Smooth muscle cell of the coronary artery (primary cell): ENCODE results near the gene TUBB4A. TPM values are rescaled to one million over a fixed set of nuclear protein-coding genes. Genes with fewer than 3 reads are reported as not detected.

Experiments used
- total RNA-seq: library from RNA; depleted of rRNA; stranded (reverse); fragments of >200 nt; gene quantifications from 2 replicates; pipeline ENCODE4 v1.2.3, GENCODE V29; 2014; ENCODE audit warnings: low replicate concordance

Gene TUBB4A
- total RNA-seq, result not detected in 2 replicates

GRCh38 chr19:6501740-6502648, at the start of gene TUBB4A:
TSS of gene TUBB4A (minus strand) at chr19:6502309. CDS start at chr19:6502212, 97 bp downstream.

GRCh38 chr19:6530386-6531162, 28.5 kb upstream of the TUBB4A start, which contains the start of gene TNFSF9:
TSS of gene TNFSF9 (plus strand) at chr19:6531026. CDS start at chr19:6531037, 11 bp downstream.

GRCh38 chr19:6481541-6482342, 20.4 kb downstream of the TUBB4A start, which contains the start of gene DENND1C:
TSS of gene DENND1C (minus strand) at chr19:6481787. CDS start at chr19:6481695, 92 bp downstream.

GRCh38 chr19:6464070-6464873, 37.8 kb downstream of the TUBB4A start, which contains the start of gene CRB3:
TSS of gene CRB3 (plus strand) at chr19:6464271. CDS start at chr19:6464702, 431 bp downstream.

GRCh38 chr19:6459262-6460098, 42.6 kb downstream of the TUBB4A start, which contains the start of gene SLC25A23:
TSS of gene SLC25A23 (minus strand) at chr19:6459792. CDS start at chr19:6459628, 164 bp downstream.

Other genes with a start within 250 kb of the TUBB4A start
- gene MLLT1, start 222.3 kb downstream of the TUBB4A start, total RNA-seq, result 2.3 and 8.2 TPM in 2 replicates
- gene ACER1, start 168.7 kb downstream of the TUBB4A start, total RNA-seq, result not detected in 2 replicates
- gene CLPP, start 140.8 kb downstream of the TUBB4A start, total RNA-seq, result 59.2 and 66.5 TPM in 2 replicates
- 9.6 and 38.3 TPM in 2 replicates for gene ALKBH7, start 129.5 kb downstream of the TUBB4A start, total RNA-seq
- 0.53 and 0.70 TPM in 2 replicates for gene PSPN, start 126.4 kb downstream of the TUBB4A start, total RNA-seq
- 62.5 and 108 TPM in 2 replicates for gene GTF2F1, start 109.1 kb downstream of the TUBB4A start, total RNA-seq
- gene KHSRP, start 77.5 kb downstream of the TUBB4A start, total RNA-seq, result 41.1 and 85.6 TPM in 2 replicates
- gene SLC25A41, start 68.5 kb downstream of the TUBB4A start, total RNA-seq, result 0.23 TPM in 1 of 2 replicates, not detected in the other
- 20.9 and 22.3 TPM in 2 replicates for gene SLC25A23, start 42.5 kb downstream of the TUBB4A start, total RNA-seq
- gene CRB3, start 38.0 kb downstream of the TUBB4A start, total RNA-seq, result 0.08 TPM in 1 of 2 replicates, not detected in the other
- not detected in 2 replicates for gene DENND1C, start 20.5 kb downstream of the TUBB4A start, total RNA-seq
- under 0.01 and 0.30 TPM in 2 replicates for gene TNFSF9, start 28.7 kb upstream of the TUBB4A start, total RNA-seq
- gene CD70, start 88.8 kb upstream of the TUBB4A start, total RNA-seq, result not detected in 2 replicates
- gene TNFSF14, start 167.9 kb upstream of the TUBB4A start, total RNA-seq, result 0.35 TPM in 1 of 2 replicates, not detected in the other
- 14.0 and 218 TPM in 2 replicates for gene C3, start 218.3 kb upstream of the TUBB4A start, total RNA-seq
- 29.4 and 91.5 TPM in 2 replicates for gene GPR108, start 235.3 kb upstream of the TUBB4A start, total RNA-seq
- gene TRIP10, start 237.4 kb upstream of the TUBB4A start, total RNA-seq, result 17.7 and 40.7 TPM in 2 replicates